ENCODE measurements around the gene AKIRIN2.

Gene AKIRIN2

GRCh38 chr6:87654122-87654521 is 47.9 kb downstream of the AKIRIN2 start:
- no peak for DNase-seq

GRCh38 chr6:87653074-87653962 is 48.7 kb downstream of the AKIRIN2 start:
- DNase-seq = no peak

GRCh38 chr6:87645080-87645479 is 57.0 kb downstream of the AKIRIN2 start:
- DNase-seq = peak; percentile 23

- DNase-seq = no peak
These were observed 60.9 kb downstream of the AKIRIN2 start for GRCh38 chr6:87641065-87641692.

- no peak for DNase-seq
These were observed 62.7 kb downstream of the AKIRIN2 start for GRCh38 chr6:87639373-87639772.

- DNase-seq = no peak
These were observed 64.9 kb downstream of the AKIRIN2 start for GRCh38 chr6:87637106-87637505.

- no peak for DNase-seq
These were observed 65.7 kb downstream of the AKIRIN2 start for GRCh38 chr6:87636315-87636714.

- DNase-seq = no peak
These were observed 68.2 kb downstream of the AKIRIN2 start for GRCh38 chr6:87633851-87634250.

GRCh38 chr6:87630746-87631145 is 71.3 kb downstream of the AKIRIN2 start:
- DNase-seq = no peak

GRCh38 chr6:87628881-87629280 is 73.2 kb downstream of the AKIRIN2 start:
- DNase-seq = no peak

- DNase-seq = peak; percentile 3
These were observed 73.6 kb downstream of the AKIRIN2 start for GRCh38 chr6:87628424-87628823.

Measured in suppressor macrophage treated with lipopolysaccharide for 4 hours (primary cell).